Rectal smooth muscle tissue (tissue), 1 donor: ENCODE results near the gene CCDC158.

Experiments used
- H3K27ac ChIP-seq: one replicate; pipeline ENCODE4 v1.7.0; 2013; ENCODE audit warnings: low read depth, low read length, inconsistent platforms
- H3K27me3 ChIP-seq: one replicate; pipeline ENCODE4 v1.7.0; 2013; ENCODE audit warnings: low read length; ENCODE audit not compliant: control insufficient read depth, insufficient read depth
- H3K36me3 ChIP-seq: one replicate; pipeline ENCODE4 v1.7.0; 2013; ENCODE audit warnings: low read length; ENCODE audit not compliant: control insufficient read depth, insufficient read depth
- H3K4me1 ChIP-seq: one replicate; pipeline ENCODE4 v1.7.0; 2013; ENCODE audit warnings: low read length; ENCODE audit not compliant: control insufficient read depth, insufficient read depth
- H3K4me3 ChIP-seq: one replicate; pipeline ENCODE4 v1.7.0; 2013; ENCODE audit warnings: low read length
- H3K9ac ChIP-seq: one replicate; pipeline ENCODE4 v1.7.0; 2013; ENCODE audit warnings: low read length

Gene CCDC158

DNA sequence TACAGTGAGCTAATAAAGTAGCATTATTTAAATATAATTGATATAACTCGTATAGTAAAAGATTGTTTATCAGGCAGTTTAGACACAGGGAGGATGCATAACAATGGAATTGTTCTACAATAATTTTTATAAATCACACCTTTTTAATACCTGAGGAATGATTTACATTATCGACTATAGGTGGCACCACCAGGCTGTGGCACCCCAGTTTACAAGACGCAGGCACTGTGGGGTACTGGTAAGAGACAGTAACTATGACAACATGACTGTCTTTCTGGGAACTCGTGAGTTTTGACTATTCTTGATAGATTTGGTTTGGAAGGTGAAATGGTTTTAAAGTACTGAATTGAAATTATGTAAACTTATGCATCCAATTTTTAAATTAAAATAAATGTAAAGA, 141.5 kb downstream of the CCDC158 start:
- no peaks in the 10 kb centered on the region for H3K4me1 ChIP-seq

DNA sequence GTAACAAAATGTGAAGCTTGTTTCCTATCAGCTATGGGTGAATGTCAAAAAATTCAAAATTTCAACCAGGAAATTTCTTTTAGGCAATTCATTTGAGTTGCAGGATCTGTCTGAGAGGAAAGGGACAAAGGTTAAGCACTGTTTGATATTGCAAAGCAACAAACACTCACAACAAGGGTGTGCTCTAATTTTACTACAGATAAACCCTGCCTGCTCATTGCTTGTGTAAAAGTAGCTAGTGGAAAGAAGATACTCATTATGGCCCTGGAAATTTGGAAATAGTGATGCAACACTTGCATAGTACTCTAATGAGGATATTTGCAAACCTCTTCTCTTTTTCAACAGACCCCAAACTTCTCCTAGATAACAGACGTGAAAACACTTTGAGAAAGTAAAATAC, 142.4 kb downstream of the CCDC158 start:
- Histone ChIP-seq H3K27me3 (no peaks in the 10 kb centered on the region), H3K4me1 (no peaks in the 10 kb centered on the region), H3K9ac (no peak overlapping the region), H3K27ac (no peak overlapping the region), H3K36me3 (no peaks in the 10 kb centered on the region), H3K4me3 (no peak overlapping the region)

More for the DNA sequence above, 141.5 kb downstream of the CCDC158 start:
- no peak overlapping the region for H3K9ac ChIP-seq
- H3K27ac ChIP-seq, result no peak overlapping the region
- no peak overlapping the region for H3K4me3 ChIP-seq
- H3K27me3 ChIP-seq, result no peaks in the 10 kb centered on the region
- no peaks in the 10 kb centered on the region for H3K36me3 ChIP-seq

- Histone ChIP-seq H3K9ac (no peak overlapping the region), H3K4me1 (no peaks in the 10 kb centered on the region), H3K27ac (no peak overlapping the region), H3K27me3 (no peaks in the 10 kb centered on the region), H3K36me3 (no peaks in the 10 kb centered on the region), H3K4me3 (no peak overlapping the region)
Observed at GRCh38 chr4:76277667-76278066, 143.3 kb downstream of the CCDC158 start.

DNA sequence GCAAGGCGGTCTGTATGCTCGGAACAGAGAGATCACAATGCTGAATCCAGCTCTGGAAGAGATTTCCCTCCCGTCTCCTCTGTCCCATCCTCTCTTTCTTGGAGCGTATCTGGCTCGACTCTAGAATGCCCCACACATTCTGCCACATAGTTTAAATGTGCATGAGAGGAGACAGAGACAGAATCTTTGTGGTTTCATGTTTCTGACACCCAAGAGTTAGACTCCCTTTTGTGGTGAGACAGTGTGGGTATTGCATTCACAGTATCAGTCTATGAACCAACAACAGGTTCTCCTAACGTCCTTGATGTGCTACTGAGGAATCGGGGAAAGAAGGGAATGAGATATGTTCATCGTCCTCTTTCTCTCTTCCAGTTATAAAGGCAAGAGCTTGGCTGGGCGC, 144.1 kb downstream of the CCDC158 start:
- Histone ChIP-seq H3K36me3 (no peaks in the 10 kb centered on the region), H3K4me3 (no peak overlapping the region), H3K9ac (no peak overlapping the region), H3K27ac (no peak overlapping the region), H3K27me3 (no peaks in the 10 kb centered on the region), H3K4me1 (no peaks in the 10 kb centered on the region)

GRCh38 chr4:76275486-76276124, 145.3 kb downstream of the CCDC158 start:
- no peaks in the 10 kb centered on the region for H3K27me3 ChIP-seq
- H3K4me1 ChIP-seq, result no peaks in the 10 kb centered on the region
- no peak overlapping the region for H3K4me3 ChIP-seq
- no peaks in the 10 kb centered on the region for H3K36me3 ChIP-seq
- H3K9ac ChIP-seq, result no peak overlapping the region
- no peak overlapping the region for H3K27ac ChIP-seq

- H3K36me3 ChIP-seq, result no peaks in the 10 kb centered on the region
- H3K4me3 ChIP-seq, result no peak overlapping the region
- H3K27me3 ChIP-seq, result no peaks in the 10 kb centered on the region
- no peak overlapping the region for H3K27ac ChIP-seq
- H3K4me1 ChIP-seq, result no peaks in the 10 kb centered on the region
- H3K9ac ChIP-seq, result no peak overlapping the region
Observed at GRCh38 chr4:76272999-76273398, 147.9 kb downstream of the CCDC158 start.

GRCh38 chr4:76272582-76272981, 148.4 kb downstream of the CCDC158 start:
- no peak overlapping the region for H3K9ac ChIP-seq
- H3K36me3 ChIP-seq, result no peaks in the 10 kb centered on the region
- H3K27ac ChIP-seq, result no peak overlapping the region
- H3K4me3 ChIP-seq, result no peak overlapping the region
- H3K27me3 ChIP-seq, result no peaks in the 10 kb centered on the region
- H3K4me1 ChIP-seq, result no peaks in the 10 kb centered on the region

GRCh38 chr4:76272073-76272472, 148.9 kb downstream of the CCDC158 start:
- Histone ChIP-seq H3K27ac (no peak overlapping the region), H3K9ac (no peak overlapping the region), H3K4me1 (no peaks in the 10 kb centered on the region), H3K4me3 (no peak overlapping the region), H3K27me3 (no peaks in the 10 kb centered on the region), H3K36me3 (no peaks in the 10 kb centered on the region)

DNA sequence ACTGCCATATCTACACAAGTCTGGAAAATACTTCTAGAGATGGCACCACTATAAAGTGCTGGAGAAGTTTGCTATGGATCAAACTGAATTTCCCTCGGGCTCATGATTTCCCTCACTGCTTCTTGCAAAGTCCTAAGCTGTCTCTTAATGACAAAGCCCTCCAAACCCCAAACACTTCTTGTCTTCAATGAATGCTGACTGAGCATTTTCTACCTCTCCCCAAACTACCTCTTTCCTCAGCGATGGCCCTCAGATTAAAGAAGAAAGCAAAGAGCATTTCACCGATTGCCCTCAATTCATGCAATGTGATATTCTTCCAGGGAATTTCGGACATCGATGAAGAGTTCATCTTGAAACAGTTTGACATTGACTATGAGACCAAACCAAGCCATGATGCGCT, 149.7 kb downstream of the CCDC158 start:
- Histone ChIP-seq H3K27ac (no peak overlapping the region), H3K9ac (no peak overlapping the region), H3K36me3 (no peaks in the 10 kb centered on the region), H3K4me1 (no peaks in the 10 kb centered on the region), H3K4me3 (no peak overlapping the region), H3K27me3 (no peaks in the 10 kb centered on the region)

GRCh38 chr4:76270244-76271175, 150.4 kb downstream of the CCDC158 start:
- no peaks in the 10 kb centered on the region for H3K27me3 ChIP-seq
- H3K4me3 ChIP-seq, result no peak overlapping the region
- no peaks in the 10 kb centered on the region for H3K36me3 ChIP-seq
- H3K27ac ChIP-seq, result no peak overlapping the region
- no peak overlapping the region for H3K9ac ChIP-seq
- no peaks in the 10 kb centered on the region for H3K4me1 ChIP-seq

DNA sequence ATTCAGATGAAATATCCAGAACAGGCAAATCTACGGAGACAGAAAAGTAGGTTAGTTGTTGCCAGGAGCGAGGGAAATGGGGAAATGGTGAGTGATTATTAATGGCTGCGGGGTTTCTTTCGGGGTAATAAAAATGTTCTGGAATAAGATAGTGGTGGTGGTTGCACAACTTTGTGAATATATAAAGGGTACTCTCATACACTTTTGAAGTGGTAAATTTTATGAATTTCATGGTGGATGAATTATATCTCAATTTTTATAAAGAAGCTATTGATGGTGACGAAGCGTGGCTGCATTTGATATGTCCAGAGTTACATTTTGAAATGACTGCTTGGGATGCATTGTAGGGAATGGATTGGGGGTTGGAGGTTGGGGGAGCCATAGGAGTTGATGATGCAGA, 153.1 kb downstream of the CCDC158 start:
- no peak overlapping the region for H3K4me3 ChIP-seq
- H3K27me3 ChIP-seq, result no peaks in the 10 kb centered on the region
- no peak overlapping the region for H3K27ac ChIP-seq
- no peak overlapping the region for H3K9ac ChIP-seq
- no peaks in the 10 kb centered on the region for H3K4me1 ChIP-seq
- no peaks in the 10 kb centered on the region for H3K36me3 ChIP-seq

- no peaks in the 10 kb centered on the region for H3K36me3 ChIP-seq
- no peaks in the 10 kb centered on the region for H3K4me1 ChIP-seq
- H3K9ac ChIP-seq, result no peak overlapping the region
- H3K27ac ChIP-seq, result no peak overlapping the region
- H3K27me3 ChIP-seq, result no peaks in the 10 kb centered on the region
- H3K4me3 ChIP-seq, result no peak overlapping the region
Observed at GRCh38 chr4:76266627-76267026, 154.3 kb downstream of the CCDC158 start.
